Vagina (tissue), 2 donors: ENCODE data around the gene CYP2D6.

Source experiments
- POLR2AphosphoS5 ChIP-seq, 2 donors: sonication (generic); formaldehyde crosslinking; IDR thresholded peaks; one replicate each; pipeline ENCODE4 v1.9.0; 2017; ENCODE audit warnings: antibody characterized with exemption in 2 of 2, mild to moderate bottlenecking in 2 of 2, low read depth in 1 of 2; ENCODE audit not compliant: insufficient read depth in 1 of 2
- TF ChIP-seq, protein P1 (sequence below), 3 experiments: fragments of 450-650 bp in 2 of 3; fragments of 200-600 bp in 1 of 3; sonication (generic) in 1 of 3; IDR thresholded peaks; one replicate each; pipeline ENCODE4 v1.5.1; 2017 to 2019; ENCODE audit warnings: antibody characterized with exemption in 3 of 3, mild to moderate bottlenecking in 2 of 3, moderate library complexity in 2 of 3

DNA sequence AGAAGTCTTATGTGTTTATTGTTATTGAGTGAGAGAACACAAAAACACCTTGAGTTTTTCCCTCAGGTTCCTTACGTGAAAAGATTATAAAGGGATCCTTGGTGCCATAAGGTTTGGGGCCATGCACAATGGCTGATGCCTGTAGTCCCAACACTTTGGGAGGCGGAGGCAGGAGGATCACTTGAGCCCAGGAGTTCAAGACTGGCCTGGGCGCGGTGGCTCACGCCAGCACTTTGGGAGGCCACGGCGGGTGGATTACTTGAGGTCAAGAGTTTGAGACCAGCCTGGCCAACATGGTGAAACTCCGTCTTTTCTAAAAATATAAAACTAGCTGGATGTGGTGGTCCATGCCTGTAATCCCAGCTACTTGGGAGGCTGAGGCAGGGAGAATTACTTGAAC, 45.7 kb downstream of the CYP2D6 start:
- TF ChIP-seq, protein P1, sequence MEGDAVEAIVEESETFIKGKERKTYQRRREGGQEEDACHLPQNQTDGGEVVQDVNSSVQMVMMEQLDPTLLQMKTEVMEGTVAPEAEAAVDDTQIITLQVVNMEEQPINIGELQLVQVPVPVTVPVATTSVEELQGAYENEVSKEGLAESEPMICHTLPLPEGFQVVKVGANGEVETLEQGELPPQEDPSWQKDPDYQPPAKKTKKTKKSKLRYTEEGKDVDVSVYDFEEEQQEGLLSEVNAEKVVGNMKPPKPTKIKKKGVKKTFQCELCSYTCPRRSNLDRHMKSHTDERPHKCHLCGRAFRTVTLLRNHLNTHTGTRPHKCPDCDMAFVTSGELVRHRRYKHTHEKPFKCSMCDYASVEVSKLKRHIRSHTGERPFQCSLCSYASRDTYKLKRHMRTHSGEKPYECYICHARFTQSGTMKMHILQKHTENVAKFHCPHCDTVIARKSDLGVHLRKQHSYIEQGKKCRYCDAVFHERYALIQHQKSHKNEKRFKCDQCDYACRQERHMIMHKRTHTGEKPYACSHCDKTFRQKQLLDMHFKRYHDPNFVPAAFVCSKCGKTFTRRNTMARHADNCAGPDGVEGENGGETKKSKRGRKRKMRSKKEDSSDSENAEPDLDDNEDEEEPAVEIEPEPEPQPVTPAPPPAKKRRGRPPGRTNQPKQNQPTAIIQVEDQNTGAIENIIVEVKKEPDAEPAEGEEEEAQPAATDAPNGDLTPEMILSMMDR (IDR thresholded peaks at IDR 0.05) = no peak
- TF ChIP-seq POLR2AphosphoS5 (IDR thresholded peaks at IDR 0.05; ENCODE audit: insufficient read depth in 1 of 2, low read depth in 1 of 2) = no peak
